Hematopoietic multipotent progenitor cell treated with erythropoietin and hydrocortisone succinate and interleukin-3 and kit ligand, for 8 days (in vitro differentiated cells): ENCODE measurements around the gene GOLGA8G.
"Not testable (repeated sequence)": the region's sequence is repeated elsewhere in the genome, so short reads cannot be mapped to it uniquely, and the experiment has no call there.

Experiments
- DNase-seq: peaks from one replicate; pipeline ENCODE4 v3.0.0-alpha.2; 2015

The GOLGA8G gene, protein sequence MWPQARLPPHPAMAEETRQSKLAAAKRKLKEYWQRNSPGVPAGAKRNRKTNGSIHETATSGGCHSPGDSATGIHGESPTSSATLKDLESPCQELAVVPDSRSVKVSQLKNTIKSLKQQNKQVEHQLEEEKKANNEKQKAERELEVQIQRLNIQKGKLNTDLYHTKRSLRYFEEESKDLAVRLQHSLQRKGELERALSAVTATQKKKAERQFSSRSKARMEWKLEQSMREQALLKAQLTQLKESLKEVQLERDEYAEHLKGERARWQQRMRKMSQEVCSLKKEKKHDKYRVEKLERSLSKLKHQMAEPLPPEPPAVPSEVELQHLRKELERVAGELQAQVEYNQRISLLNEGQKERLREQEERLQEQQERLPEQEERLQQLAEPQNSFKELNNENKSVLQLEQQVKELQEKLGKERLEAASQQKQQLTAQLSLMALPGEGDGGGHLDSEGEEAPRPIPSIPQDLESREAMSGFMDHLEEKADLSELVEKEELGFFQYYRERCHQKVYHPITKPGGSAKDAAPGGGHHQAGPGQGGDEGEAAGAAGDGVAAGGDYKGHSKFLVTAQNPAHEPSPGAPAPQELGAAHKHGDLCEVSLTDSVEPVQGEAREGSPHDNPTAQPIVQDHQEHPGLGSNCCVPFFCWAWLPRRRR

GRCh38 chr15:28532954-28533353 lies at the start of gene GOLGA8G:
TSS of gene GOLGA8G (minus strand) at chr15:28532971. CDS start at chr15:28532909, 62 bp downstream.
- DNase-seq, result not testable (repeated sequence)

- DNase-seq, result not testable (repeated sequence)
Measured at GRCh38 chr15:28573351-28573750, 40.6 kb upstream of the GOLGA8G start.

DNA sequence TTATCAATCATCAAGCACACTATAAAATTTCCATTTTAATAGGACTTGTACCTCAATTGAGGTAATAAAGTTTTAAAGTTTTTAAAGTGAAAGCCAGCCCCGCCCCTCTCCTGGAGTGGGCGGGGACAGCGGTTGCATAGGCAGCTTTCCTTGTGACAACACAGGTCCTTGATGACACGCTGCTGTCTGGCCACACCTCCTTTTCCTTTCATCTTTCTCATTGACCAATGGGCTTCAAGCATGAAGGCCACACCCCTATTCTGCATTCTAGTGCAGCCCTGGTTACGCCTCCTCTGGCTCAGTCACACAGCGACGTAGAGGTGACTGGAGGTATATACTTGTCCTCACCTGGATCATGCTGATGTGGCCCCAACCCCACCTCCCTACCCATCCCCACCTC lies 20.5 kb upstream of the GOLGA8G start, which contains the start of gene GOLGA6L25:
Gene GOLGA6L25 (plus strand): TSS at position 301 of the 400 bp plus-strand sequence. CDS start 61 bp downstream, at position 362.
- DNase-seq, result not testable (repeated sequence)

GRCh38 chr15:28515208-28515607 lies 17.6 kb downstream of the GOLGA8G start:
- DNase-seq, result not testable (repeated sequence)

DNA sequence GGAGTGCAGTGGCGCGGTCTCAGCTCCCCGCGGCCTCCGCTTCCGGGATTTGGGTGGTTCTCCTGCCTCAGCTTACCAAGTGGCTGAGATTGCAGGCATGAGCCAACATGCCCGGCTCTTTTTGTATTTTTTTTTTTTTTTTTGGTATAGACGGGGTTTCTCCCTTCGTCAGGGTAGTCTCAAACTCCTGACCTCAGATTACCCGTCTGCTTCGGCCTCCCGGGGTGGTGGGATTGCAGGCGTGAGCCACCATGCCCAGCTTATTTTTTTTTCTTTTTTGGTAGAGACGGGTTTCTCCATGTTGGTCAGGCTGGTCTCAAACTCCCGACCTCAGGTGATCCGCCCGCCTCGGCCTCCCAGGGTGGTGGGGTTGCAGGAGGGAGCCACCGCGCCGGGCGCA lies 18.6 kb downstream of the GOLGA8G start:
- not testable (repeated sequence) for DNase-seq

- not testable (repeated sequence) for DNase-seq
Measured at GRCh38 chr15:28508217-28508889, 24.4 kb downstream of the GOLGA8G start.

GRCh38 chr15:28481340-28481739 lies 51.4 kb downstream of the GOLGA8G start:
- not testable (repeated sequence) for DNase-seq
